DMS53 treated with DMSO at 0.1 percent for 48 hours (cell line): ENCODE measurements around the gene AUTS2.

ENCODE experiments used
- DNase-seq: peaks from one replicate; lab custom pipeline; 2025; ENCODE audit not compliant: unreplicated experiment; lab: John Stamatoyannopoulos, UW

The AUTS2 gene

DNA sequence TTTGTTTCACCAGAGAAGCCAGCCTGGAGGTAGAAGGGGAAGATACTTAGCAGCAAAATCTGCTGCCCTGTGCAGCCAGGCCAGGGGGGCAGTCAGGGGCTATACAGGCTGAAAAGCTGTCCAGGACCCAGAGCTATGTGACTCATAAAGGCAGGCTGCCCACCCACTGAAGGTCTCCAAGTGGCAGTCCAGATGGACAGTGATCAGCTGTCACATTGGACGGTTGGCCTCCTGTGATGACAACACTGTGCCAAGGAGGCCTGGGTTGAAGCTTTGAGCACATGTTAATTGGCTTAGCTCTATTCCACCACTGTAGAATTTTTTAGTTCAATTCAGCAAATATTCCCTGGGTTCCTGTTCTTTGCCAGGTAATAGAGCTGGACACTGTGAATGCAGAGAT is 956.4 kb downstream of the AUTS2 start:
- DNase-seq = no peak

DNA sequence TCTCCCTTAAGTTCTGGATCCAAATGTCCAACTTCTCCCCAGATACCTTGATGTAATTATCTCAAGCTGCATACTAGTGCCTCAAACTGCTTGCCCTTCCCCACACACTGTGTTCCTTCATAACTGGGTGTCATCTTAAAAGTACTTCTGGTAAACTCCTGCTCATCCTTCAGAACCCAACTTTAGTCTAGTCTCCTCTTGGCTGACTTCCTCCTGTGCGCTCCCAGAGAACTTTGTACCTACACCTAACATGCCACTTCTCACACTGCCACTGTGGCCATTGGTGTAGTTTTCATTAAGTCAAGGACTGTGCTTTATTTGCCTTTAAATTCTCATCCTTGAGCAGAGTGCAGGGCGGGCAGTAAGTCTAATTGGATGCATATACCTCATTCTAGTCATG is 958.5 kb downstream of the AUTS2 start:
- no peak for DNase-seq

DNA sequence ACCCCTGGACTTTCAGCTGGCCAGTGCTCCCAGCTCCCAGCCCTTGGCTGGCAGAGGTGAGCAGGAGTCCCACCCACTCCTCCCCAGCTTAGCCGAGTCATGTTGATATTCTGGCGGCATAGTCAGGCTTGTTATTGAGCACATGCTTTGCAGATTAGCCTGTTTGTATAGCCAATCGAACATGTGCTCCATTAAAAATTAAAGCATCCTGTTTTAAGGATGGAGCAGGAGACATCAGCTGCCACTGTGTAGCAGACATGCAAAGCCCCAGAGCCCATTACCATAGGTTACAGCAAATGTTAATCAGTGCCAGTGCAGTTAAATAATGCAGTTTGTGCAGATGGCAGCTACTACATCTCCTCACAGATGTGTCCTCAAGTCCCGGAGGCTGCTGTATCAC is 959.1 kb downstream of the AUTS2 start:
- DNase-seq = no peak

- no peak for DNase-seq
Observed at GRCh38 chr7:70559815-70560214, 961.5 kb downstream of the AUTS2 start.

DNA sequence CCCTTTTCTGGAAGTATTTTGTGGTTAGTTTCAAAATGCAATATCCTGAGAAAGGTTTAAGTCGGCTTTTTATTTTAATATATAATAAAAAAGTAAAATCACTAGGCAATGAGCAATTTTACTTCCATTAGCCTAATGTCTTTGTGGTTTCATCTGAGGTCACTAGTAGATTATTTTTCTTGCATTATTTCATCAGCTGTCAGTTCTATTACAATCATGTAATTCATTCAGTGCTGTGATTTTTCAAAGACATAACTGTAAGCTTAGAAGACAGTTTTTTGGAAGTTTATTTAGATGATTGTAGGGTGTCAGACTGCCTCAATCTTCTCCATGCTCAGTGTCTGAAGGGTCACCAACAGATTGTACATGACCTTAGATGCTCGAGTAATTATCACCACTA is 965.7 kb downstream of the AUTS2 start:
- DNase-seq = no peak

- DNase-seq = no peak
Observed at GRCh38 chr7:70565721-70566370, 967.6 kb downstream of the AUTS2 start.

- DNase-seq = no peak
Observed at GRCh38 chr7:70566671-70567070, 968.4 kb downstream of the AUTS2 start.

DNA sequence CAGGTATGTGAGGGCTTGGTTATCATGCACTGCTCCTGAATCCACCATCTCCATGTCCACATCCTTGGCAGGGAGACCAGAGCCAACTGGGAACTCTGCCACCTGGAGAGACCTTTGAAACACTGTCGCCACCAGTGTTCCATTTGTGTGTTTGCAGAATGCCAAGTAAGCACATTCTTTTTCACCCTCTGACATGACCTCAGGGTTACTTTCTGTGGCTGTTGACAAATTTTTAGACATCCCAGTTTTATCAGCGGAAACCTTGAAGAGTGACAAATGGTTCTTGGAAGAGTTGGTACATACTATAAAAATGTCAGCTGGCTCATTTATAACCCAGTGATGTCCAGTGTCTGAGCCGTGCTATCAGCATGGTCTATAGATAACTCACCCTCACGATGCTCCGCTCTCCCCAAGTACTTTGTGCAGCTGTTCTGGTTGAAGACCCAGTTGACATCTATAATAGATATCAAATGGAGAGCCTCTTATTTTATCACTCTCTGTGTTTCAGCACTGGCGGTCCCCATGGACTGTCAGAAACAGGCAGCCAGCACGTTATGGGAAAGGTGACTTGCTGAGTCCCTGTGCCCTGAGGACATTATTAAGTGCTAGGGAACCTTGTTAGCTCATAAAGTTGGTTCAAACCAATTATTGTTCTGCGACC is 970.5 kb downstream of the AUTS2 start:
- DNase-seq = no peak

GRCh38 chr7:70569335-70569819 is 971.1 kb downstream of the AUTS2 start:
- DNase-seq = no peak

DNA sequence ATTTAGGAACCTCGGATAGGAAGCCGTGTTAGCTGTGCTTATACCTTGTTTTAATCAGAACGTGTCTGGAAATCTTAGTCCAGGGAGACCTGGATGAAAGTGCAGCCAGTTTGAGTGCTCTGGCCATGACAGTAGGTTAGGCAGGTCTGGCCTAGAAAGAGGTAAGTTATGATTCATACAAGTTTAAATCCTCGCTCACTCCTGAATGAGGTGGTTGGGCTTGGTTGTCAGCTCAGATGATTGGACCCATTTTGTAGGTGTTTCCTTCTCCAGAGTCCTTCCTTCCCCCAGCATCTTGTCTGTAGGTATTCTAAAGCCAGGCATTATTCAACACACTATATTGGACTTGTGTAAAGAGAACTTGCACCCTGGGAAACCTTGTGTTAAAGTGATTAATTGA is 971.8 kb downstream of the AUTS2 start:
- no peak for DNase-seq

- DNase-seq = no peak
Observed at GRCh38 chr7:70570961-70571360, 972.7 kb downstream of the AUTS2 start.

GRCh38 chr7:70571403-70571934 is 973.2 kb downstream of the AUTS2 start:
- DNase-seq = peak; percentile 62

DNA sequence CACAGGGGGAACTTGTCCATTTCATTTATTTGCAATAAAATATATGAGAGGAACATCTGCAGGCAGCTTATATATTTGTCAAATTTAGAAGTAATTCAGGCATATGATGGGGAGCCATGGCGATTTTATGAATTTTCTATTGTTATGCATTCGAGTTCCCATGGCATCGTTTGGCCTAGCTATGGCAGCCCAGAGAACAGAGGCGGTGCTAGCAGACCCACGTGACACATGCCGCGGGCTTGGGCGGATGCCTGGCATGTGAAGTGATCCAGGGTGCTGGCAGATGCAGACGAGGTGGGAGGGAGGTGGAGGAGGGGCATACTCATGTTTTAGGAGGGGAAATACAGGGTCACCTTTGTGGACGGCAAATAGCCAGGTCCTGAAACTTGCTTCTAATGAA is 973.7 kb downstream of the AUTS2 start:
- no peak for DNase-seq

DNA sequence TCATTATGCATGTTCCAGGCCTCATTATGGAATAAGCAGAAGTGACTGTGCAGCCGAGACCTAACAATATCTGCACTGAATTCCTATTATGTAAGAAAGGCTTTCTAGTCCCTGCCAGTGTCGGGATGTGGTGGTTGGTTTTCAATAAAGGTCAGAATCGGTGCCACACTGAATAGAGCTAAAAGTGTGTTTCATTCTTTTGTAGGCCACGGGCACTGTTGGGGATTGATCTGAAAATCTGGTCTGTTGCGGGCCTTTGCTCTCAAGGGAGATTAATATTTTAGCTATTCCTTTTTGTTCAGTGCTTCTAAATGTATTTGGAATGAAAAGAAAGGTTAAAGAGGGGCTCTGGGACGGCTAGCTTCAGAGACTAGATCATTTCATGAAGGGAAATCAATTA is 974.3 kb downstream of the AUTS2 start:
- DNase-seq = no peak

GRCh38 chr7:70573071-70573661 is 974.9 kb downstream of the AUTS2 start:
- DNase-seq = no peak

DNA sequence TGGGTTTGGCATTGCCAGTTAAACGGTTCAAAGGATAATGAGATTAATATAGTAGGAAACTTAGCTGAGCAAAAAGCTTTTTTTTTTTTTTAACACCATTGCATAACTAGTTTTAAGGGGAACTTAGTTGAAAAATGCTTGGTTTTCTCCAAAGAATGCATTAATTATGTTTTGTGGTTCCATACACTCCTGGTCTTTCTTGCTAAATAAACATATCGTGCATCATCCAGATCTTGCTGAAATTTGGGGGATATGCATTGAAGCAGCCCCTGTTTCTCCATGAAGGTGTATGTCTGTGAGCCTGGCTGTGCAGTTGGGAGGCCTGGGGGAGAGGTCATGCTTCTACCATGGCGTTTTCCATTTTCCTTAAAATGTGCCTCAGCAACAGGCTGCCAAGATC is 975.4 kb downstream of the AUTS2 start:
- no peak for DNase-seq

- DNase-seq = no peak
Observed at GRCh38 chr7:70574314-70574834, 976.1 kb downstream of the AUTS2 start.

DNA sequence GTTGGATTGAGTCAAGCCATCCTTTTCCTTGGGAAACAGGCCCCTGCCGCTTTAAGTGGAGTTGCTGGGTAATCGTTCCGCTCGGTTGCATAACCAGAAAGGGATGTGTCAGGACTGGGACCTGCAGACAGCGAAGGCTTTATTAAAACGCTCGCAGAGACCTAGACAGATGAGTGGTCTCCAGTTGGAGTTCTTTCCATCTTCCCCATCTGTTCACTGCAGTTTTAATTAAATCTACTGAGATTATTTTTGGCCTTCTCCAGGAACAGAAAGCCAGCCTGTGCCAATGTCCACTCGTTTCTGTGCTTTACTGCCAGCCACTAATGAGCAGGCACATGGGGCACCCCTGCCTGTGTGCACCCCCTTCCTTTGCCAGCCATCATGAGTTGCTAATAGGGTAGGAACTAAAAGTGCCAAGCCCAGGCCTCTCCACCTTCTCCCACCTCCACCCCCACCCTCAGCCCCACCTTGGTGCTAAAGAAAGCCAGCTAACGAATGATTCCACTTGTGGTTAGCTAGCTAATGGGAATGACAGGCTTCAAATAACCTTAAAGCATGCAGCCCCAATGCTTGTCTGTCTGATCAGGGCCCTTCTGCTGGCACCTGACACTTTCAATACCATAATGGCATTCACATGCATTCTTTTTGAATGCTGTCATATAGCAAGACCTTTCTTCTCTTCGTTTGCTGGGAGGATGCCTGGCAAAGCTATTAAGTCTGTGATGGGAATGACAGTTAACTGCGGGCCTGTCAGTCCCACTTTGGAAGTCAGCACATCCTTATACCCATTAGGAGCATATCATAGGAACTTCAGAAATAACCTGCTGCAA is 976.9 kb downstream of the AUTS2 start:
- DNase-seq = no peak

DNA sequence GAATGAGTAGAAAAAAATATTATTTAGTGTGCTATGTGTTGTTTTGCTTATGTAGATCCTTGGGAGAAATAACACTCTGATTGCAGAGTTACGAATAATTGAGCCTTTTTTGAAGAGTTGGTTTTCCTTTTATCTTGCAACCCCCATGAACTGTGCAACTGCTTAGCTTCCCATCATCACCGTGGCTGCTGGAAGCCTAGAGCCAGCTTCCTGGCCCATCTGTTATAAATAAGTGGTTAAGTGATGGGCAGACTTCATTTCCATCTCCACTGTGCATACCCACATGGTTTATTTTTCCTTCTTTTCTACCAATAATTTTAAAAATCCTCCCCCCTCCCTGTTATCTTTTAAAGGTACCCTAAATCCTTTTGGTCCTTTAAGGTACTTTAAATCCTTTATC is 978.8 kb downstream of the AUTS2 start:
- DNase-seq = no peak

GRCh38 chr7:70578131-70578530 is 979.9 kb downstream of the AUTS2 start:
- no peak for DNase-seq
